AG04450 (cell line): ENCODE measurements around the gene RABGAP1L. TPM values are rescaled to one million over a fixed set of nuclear protein-coding genes. Genes with fewer than 3 reads are reported as not detected.
A peak's percentile ranks its signal among the peaks of the same experiment; 100 is the strongest.

Experiments
- CTCF ChIA-PET: fragments of 300-600, 350-600 bp; formaldehyde crosslinking; extraction: SDS; loops from one replicate; lab custom pipeline; 2022; ENCODE audit warnings: antibody characterized with exemption, inconsistent platforms; lab: Charles Lee
- POLR2A ChIA-PET: fragments of 350-600 bp; formaldehyde crosslinking; extraction: SDS; loops from one replicate; lab custom pipeline; 2021; ENCODE audit warnings: antibody characterized with exemption, inconsistent platforms; lab: Yijun Ruan, JAX
- DNase-seq: peaks from one replicate; pipeline ENCODE4 v3.0.0-alpha.2; 2011; ENCODE audit warnings: low read depth, low spot score
- H3K27ac ChIP-seq: one replicate; pipeline ENCODE4 v1.5.1; 2012; ENCODE audit warnings: low read depth, low read length, control low read depth
- H3K27me3 ChIP-seq: one replicate; pipeline ENCODE4 v1.6.0; 2012; ENCODE audit warnings: low read length; ENCODE audit not compliant: control insufficient read depth, insufficient read depth
- H3K4me3 ChIP-seq: 2 replicates; pipeline ENCODE4 v1.5.1; 2011; ENCODE audit warnings: mild to moderate bottlenecking, low read depth, low read length, control low read depth
- H3K9me3 ChIP-seq: 2 replicates; pipeline ENCODE4 v1.5.1; 2012; ENCODE audit warnings: low read length; ENCODE audit not compliant: control insufficient read depth, insufficient read depth
- CTCF ChIP-seq: IDR thresholded peaks from 2 replicates; pipeline ENCODE4 v1.5.1; 2011; ENCODE audit warnings: low read depth, low read length, control low read depth, inconsistent platforms
- polyA plus RNA-seq: library from polyadenylated mRNA; depleted of rRNA; stranded (reverse); fragments of >200 nt; gene quantifications from 2 replicates; pipeline ENCODE4 v1.2.3, GENCODE V29; 2011

The RABGAP1L gene
- polyA plus RNA-seq, 1 experiment: 21.2 TPM

DNA sequence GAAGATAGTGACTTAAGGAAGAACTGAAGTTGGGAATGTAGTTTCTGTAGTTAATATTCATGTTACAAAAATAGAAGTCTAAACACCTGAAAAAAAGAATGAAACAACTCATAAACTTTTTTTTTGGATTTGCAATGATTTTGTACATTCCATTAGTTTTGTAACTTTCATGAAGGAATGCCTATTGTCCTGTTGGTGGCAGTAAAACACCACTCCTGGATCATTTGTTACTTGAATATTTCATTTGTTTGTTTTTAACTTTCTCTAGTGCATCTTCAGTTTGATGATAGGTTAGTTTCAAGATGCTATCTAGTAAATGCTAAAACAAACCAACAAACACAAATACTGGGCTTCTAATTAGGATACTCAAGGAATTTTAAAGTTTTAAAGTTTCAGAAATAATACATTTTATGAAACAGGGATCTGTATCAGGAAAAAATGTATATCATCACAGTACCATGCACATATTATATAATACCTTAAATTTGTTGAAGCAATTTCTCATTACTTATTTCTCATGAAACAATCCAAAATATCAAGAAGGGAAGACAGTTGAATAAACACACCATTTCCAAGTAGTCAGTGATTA lies 610.7 kb downstream of the RABGAP1L start:
- no peaks in the 10 kb centered on the region for H3K9me3 ChIP-seq
- CTCF ChIA-PET: interaction anchor here (0.5 to 2.1 kb wide), 9 partner anchors 22 to 507 kb away, joined by 3 to 24 read pairs (median 4); partner anchors contain the start of gene CACYBP
- peak; percentile 20 for DNase-seq
- H3K27ac ChIP-seq: no peak overlapping the region
- POLR2A ChIA-PET: no interaction called here
- no peak overlapping the region for H3K4me3 ChIP-seq
- H3K27me3 ChIP-seq: no peaks in the 10 kb centered on the region
- peak; percentile 78 for TF ChIP-seq CTCF

GRCh38 chr1:174775621-174776020 lies 616.3 kb downstream of the RABGAP1L start:
- ChIA-PET CTCF (interaction anchor here (1.2 kb wide), 1 partner anchor 207 kb away, joined by 4 read pairs; no protein-coding TSS in a partner anchor), POLR2A (no interaction called here)
- no peak for DNase-seq
- no peaks in the 10 kb centered on the region for H3K9me3 ChIP-seq
- no peak overlapping the region for H3K27ac ChIP-seq
- no peak overlapping the region for H3K4me3 ChIP-seq
- TF ChIP-seq CTCF: no peak
- no peaks in the 10 kb centered on the region for H3K27me3 ChIP-seq

DNA sequence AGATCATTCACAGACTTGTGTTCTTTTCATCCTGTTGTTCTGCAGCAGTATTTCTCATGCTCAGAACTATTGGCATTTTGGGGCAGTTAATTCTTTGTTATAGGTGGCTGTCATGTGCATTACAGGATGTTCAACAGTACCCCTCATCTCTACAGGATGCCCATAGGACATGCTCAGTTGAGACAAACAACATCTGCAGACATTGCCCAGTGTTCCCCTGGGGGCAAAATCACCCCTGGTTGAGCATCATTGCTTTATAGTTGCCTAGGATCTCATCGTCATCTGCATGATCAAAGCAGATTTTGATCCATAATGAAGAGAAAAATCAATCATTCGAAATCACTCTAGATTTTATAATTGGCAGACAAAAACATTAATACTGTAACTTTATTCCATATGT lies 617.9 kb downstream of the RABGAP1L start:
- Histone ChIP-seq H3K9me3 (no peaks in the 10 kb centered on the region), H3K4me3 (no peak overlapping the region), H3K27me3 (no peaks in the 10 kb centered on the region), H3K27ac (no peak overlapping the region)
- TF ChIP-seq CTCF: no peak
- POLR2A ChIA-PET: no interaction called here
- no peak for DNase-seq
- CTCF ChIA-PET: no interaction called here

GRCh38 chr1:174785510-174785909 lies 626.2 kb downstream of the RABGAP1L start:
- H3K4me3 ChIP-seq: no peak overlapping the region
- H3K9me3 ChIP-seq: no peaks in the 10 kb centered on the region
- ChIA-PET POLR2A (no interaction called here), CTCF (interaction anchor here (0.7 kb wide), 1 partner anchor 16 kb away, joined by 3 read pairs; no protein-coding TSS in a partner anchor)
- no peak overlapping the region for H3K27ac ChIP-seq
- TF ChIP-seq CTCF: no peak
- H3K27me3 ChIP-seq: peaks cover 2% of the 10 kb centered on the region
- DNase-seq: no peak

DNA sequence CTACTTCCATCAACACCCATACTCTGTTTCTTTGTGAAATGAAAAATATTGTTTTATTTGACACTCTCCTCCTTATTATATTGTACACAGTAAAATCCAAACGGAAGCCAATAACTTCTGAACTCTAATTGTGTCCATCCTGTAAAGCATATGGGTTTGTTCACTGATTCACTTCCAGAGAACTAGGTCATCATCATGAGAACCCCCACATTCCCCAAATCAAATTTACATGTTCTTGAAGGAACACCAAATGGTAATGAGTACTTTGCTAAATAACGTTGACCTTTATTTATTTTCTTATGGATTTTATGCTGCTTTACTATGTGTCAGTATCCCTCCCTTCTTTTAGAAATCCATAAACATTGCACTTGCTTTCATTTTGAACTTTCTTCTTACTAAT lies 627.0 kb downstream of the RABGAP1L start:
- no peak for TF ChIP-seq CTCF
- peaks cover 2% of the 10 kb centered on the region for H3K27me3 ChIP-seq
- H3K27ac ChIP-seq: no peak overlapping the region
- CTCF ChIA-PET: interaction anchor here (0.6 kb wide), 1 partner anchor 197 kb away, joined by 4 read pairs; no protein-coding TSS in a partner anchor
- no peak overlapping the region for H3K4me3 ChIP-seq
- POLR2A ChIA-PET: no interaction called here
- H3K9me3 ChIP-seq: no peaks in the 10 kb centered on the region
- DNase-seq: no peak
